GM12892 (cell line): ENCODE data around the gene TMPRSS6.

Experiments
- POLR2A ChIP-seq: IDR thresholded peaks from 2 replicates; pipeline ENCODE4 v1.6.1; 2011; ENCODE audit warnings: low read depth, low read length, control low read depth
- TAF1 ChIP-seq: IDR thresholded peaks from 2 replicates; pipeline ENCODE4 v1.6.1; 2011; ENCODE audit warnings: low read depth, mild to moderate bottlenecking, control low read depth, low read length, borderline replicate concordance

GRCh38 chr22:37115032-37115431 lies 5.5 kb upstream of the TMPRSS6 start:
- no peak for TF ChIP-seq TAF1
- TF ChIP-seq POLR2A, result no peak
